Vagina (tissue), 2 donors: ENCODE data around the gene ASTL.

ENCODE experiments used
- CTCF ChIP-seq, 3 experiments: fragments of 450-650 bp in 2 of 3; fragments of 200-600 bp in 1 of 3; sonication (generic) in 1 of 3; IDR thresholded peaks; one replicate each; pipeline ENCODE4 v1.5.1; 2017 to 2019; ENCODE audit warnings: antibody characterized with exemption in 3 of 3, mild to moderate bottlenecking in 2 of 3, moderate library complexity in 2 of 3
- POLR2A ChIP-seq, 2 donors: fragments of 450-650 bp; IDR thresholded peaks; one replicate each; pipeline ENCODE4 v1.6.1; 2017; ENCODE audit warnings: antibody characterized with exemption in 2 of 2, mild to moderate bottlenecking in 2 of 2, moderate library complexity in 2 of 2

- no peak for TF ChIP-seq POLR2A (IDR thresholded peaks at IDR 0.05)
- no peak for TF ChIP-seq CTCF (IDR thresholded peaks at IDR 0.05)
Observed at GRCh38 chr2:96163768-96164429, 25.6 kb upstream of the ASTL start.
